HFF-Myc (cell line): ENCODE measurements around the gene SORCS2.

ENCODE experiments used
- DNase-seq: peaks from one replicate; pipeline ENCODE4 v3.0.0-alpha.2; 2011; ENCODE audit warnings: low read depth; ENCODE audit errors: extremely low read depth
- H3K4me3 ChIP-seq: replicated peaks from 2 replicates; pipeline ENCODE4 v1.5.1; 2011; ENCODE audit warnings: low read depth, mild to moderate bottlenecking, control low read depth, low read length
- CTCF ChIP-seq: IDR thresholded peaks from 2 replicates; pipeline ENCODE4 v1.5.1; 2012; ENCODE audit warnings: mild to moderate bottlenecking, low read depth, low read length, control low read depth; ENCODE audit errors: missing control alignments

SORCS2 gene

GRCh38 chr4:7268941-7269340 is 76.6 kb downstream of the SORCS2 start:
- no peak overlapping the region for H3K4me3 ChIP-seq
- no peak for TF ChIP-seq CTCF
- DNase-seq: no peak

- no peak overlapping the region for H3K4me3 ChIP-seq
- DNase-seq: no peak
- no peak for TF ChIP-seq CTCF
Observed at GRCh38 chr4:7270121-7270520, 77.8 kb downstream of the SORCS2 start.

GRCh38 chr4:7272404-7272803 is 80.1 kb downstream of the SORCS2 start:
- DNase-seq: no peak
- TF ChIP-seq CTCF: no peak

GRCh38 chr4:7273738-7274297 is 81.5 kb downstream of the SORCS2 start:
- no peak overlapping the region for H3K4me3 ChIP-seq
- no peak for TF ChIP-seq CTCF
- no peak for DNase-seq

More at GRCh38 chr4:7272404-7272803, 80.1 kb downstream of the SORCS2 start:
- H3K4me3 ChIP-seq: no peak overlapping the region

GRCh38 chr4:7275067-7275466 is 82.7 kb downstream of the SORCS2 start:
- TF ChIP-seq CTCF: no peak
- H3K4me3 ChIP-seq: no peak overlapping the region
- DNase-seq: no peak

GRCh38 chr4:7275490-7276154 is 83.3 kb downstream of the SORCS2 start:
- no peak for TF ChIP-seq CTCF
- no peak for DNase-seq

More at GRCh38 chr4:7275490-7276154, 83.3 kb downstream of the SORCS2 start:
- no peak overlapping the region for H3K4me3 ChIP-seq
